HG02763 (cell line): ENCODE measurements around the gene PFDN4.
"Not testable (repeated sequence)": the region's sequence is repeated elsewhere in the genome, so short reads cannot be mapped to it uniquely, and the experiment has no call there.

Experiments
- ATAC-seq: cut with Tn5 transposase; IDR thresholded peaks from one replicate; pipeline ENCODE4 v1.9.1; 2021; ENCODE audit warnings: mild to moderate bottlenecking, moderate library complexity; ENCODE audit not compliant: unreplicated experiment

PFDN4 gene

GRCh38 chr20:54223285-54223684 lies 15.4 kb downstream of the PFDN4 start:
- ATAC-seq: no peak

DNA sequence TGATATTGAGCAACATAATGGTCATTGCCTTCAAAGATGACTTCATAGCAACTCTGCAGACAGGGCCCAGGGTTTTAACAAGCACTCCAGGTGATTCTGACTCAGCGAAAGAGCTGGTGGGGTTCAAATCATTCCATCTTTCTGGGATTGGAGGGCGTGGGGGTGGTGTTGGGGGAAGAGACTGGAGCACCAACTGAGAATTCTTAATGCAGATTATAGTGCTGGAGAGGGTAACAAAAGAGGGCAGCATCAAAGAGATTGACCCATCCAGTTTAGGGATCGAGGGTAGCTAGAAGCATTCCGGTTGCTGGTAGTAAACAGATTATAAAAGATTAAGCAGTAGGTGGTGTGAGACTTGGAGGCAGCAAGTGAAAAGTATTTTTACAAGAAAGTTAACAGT lies 15.9 kb downstream of the PFDN4 start:
- ATAC-seq: no peak

DNA sequence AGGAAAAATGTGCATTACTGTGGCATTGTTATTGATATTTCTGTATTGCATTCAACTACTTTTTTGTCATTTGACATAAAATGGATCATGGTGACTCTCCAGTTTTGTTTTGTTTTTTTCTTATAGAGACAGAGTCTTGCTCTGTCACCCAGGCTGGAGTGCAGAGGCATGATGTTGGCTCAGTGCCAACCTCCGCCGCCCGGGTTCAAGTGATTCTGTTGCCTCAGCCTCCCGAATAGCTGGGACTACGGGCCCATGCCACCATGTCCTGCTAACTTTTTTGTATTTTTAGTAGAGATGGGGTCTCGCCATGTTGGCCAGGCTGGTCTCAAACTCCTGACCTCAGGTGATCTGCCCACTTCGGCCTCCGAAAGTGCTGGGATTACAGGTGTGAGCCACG lies 16.8 kb downstream of the PFDN4 start:
- not testable (repeated sequence) for ATAC-seq

GRCh38 chr20:54227241-54227640 lies 19.4 kb downstream of the PFDN4 start:
- ATAC-seq: peak; percentile 84

GRCh38 chr20:54227751-54228150 lies 19.9 kb downstream of the PFDN4 start:
- ATAC-seq: no peak

- no peak for ATAC-seq
Measured at GRCh38 chr20:54228841-54229240, 21.0 kb downstream of the PFDN4 start.

DNA sequence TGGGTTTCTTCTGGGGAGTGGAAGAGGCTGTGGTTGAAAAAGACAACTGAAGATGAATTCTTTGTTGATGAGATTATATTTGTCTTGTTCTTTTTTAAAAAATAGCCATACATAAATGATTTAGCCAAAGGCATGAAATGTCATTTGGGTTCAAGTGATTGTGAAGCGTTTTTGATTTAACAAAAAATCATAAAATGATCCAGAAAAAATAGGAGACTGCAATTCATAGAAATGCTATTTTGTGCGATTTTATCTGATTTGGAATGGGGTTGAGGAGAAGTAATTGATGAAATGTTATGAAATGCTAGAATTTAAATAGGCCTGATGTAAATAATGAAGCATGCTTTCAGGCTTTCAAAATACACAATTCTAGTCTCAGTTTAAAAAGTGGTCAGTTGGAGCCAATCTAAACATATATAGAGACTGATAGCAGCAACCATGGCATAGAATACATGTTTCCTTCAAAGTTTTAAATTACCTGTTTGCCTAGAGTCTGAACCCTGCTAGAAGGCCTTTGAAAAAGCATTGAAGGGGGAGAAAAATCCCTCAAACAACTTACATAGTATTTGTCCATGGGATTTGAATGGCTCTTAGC lies 21.8 kb downstream of the PFDN4 start:
- ATAC-seq: no peak

DNA sequence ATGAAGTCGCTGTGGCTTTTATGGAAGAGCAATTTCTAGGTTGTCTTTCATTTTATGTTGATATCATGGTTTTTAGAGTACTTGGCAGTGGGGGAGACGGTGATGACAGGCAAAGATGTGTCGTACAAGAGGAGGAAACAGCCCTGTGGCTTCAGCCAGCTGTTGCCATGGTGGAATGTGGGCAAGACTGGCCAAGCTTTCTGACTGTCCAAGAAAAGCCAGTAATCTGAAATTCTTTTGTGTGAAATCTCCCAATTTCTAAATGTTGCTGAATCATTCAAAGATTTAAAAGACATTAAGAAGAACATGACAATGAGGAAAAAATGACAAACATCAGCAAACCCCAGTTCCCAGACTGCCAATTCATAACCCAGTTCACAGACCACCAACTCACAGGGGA lies 23.1 kb downstream of the PFDN4 start:
- no peak for ATAC-seq

DNA sequence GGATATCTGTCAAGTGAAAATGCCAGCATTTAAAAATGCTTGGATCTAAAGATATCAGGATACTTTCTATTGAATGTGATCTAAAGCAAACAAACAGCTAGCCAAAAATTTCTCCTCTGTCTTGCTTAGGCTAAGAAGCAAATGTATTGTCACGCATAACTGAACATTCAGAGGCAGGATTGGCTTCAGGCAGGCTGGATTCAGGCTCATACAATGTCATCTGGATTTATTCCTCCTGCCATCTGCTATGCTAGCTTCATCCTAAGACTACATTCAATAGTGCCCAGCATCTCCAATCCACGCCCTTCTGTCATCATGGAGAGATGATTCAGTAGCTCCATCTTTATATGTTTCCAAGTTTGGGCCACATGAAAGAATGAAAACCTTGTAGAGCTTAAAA lies 27.1 kb downstream of the PFDN4 start:
- ATAC-seq: no peak

DNA sequence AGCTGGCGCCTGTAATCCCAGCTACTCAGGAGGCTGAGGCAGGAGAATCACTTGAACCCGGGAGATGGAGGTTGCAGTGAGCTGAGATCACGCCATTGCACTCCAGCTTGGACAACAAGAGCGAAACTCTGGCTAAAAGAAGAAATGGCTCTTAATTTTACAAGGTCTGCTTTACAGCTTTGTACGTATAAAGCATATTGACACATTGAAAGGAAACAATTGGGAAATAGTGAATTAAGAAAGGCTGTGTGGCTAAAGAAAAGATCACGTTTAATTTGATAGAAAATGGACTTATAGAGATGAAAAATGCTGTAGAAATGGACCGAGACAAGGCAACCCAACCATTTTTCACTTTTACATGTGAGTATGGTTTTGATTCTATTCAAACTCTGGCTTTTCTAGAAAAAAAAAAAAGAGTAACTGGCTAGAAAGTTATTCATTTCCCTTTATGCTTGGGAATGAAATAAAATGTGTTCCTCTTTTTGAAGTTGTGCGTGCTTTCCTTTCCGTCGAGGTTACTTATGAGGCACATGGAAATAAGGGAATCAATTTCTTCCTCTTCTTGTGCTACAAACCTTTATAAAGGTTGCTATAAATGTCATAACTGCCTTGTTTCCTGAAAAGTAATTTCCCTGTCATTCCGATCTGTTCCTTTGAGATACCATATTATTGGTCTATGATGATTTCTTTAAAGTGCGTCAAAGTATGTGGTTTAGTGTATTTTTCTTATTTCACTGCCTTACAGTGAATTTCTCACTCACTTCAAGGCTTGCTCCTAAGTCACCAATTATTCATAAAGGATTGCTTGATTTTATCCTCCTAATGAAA lies 29.4 kb downstream of the PFDN4 start:
- no peak for ATAC-seq

GRCh38 chr20:54244113-54244512 lies 36.2 kb downstream of the PFDN4 start:
- ATAC-seq: no peak

DNA sequence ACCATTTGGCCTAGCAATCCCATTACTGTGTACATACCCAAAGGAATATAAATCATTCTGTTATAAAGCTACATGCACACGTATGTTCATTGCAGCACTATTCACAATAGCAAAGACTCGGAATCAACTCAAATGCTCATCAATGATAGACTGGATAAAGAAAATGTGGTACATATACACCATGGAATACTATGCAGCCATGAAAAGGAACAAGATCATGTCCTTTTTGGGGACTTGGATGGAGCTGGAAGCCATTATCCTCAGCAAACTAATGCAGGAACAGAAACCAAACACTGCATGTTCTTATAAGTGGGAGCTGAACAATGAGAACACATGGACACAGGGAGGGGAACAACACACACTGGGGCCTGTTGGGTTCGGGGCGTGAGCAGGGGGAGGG lies 40.8 kb downstream of the PFDN4 start:
- ATAC-seq: not testable (repeated sequence)

GRCh38 chr20:54250691-54251090 lies 42.8 kb downstream of the PFDN4 start:
- no peak for ATAC-seq

DNA sequence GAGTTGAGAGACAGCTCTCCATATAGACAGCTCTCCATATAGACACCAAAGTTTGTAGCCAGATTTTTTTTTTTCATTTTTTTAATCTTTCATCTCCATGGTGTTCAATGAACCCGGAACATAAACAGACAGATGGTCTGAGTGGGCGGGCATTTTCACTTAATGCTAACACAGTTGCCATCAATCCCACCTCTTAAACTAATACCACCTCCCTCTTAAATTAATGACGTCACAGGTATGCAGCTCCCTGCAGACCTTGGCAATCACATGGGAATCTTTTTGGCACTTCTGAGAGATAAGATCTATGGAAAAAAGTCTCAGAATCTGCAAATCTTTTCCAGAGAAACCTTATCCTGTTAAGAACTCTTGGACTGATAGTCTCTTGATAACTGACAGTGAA lies 43.2 kb downstream of the PFDN4 start:
- ATAC-seq: no peak

DNA sequence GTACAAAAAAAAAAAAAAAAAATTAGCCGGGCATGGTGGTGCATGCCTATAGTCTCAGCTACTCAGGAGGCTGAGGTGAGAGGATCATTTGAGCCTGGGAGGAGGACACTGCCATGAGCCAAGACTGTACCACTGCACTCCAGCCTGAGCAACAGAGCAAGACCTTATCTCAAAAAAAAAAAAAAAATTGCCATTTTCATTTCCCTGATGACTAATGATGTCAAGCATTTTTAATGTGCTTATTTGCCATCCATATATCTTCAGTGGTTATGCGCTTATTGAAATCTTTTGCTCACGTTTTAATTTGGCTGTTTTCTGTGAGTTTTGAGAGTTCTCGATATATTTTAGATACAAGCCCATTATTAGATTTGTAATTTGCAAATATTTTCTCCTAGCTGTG lies 46.7 kb downstream of the PFDN4 start:
- no peak for ATAC-seq

DNA sequence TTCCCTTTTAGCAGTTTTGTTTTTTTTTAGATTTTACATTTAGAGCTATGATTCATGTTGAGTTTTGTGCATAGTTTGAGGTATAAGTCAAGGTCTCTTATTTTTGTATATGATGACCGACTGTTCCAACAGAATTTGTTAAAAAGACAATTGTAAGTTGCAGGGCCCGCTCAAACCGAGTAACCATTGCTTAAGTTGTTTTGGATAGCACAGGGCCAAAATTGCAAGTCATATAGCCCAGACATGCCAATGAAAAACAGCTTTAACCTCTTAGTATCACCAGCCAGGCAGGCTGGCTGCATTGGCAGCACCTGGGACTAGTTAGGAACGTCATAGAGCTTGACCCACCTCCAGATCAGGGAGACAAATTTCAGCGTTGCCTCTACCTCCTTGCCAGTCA lies 47.3 kb downstream of the PFDN4 start:
- ATAC-seq: no peak

GRCh38 chr20:54256202-54256601 lies 48.3 kb downstream of the PFDN4 start:
- no peak for ATAC-seq

GRCh38 chr20:54257071-54257816 lies 49.4 kb downstream of the PFDN4 start:
- no peak for ATAC-seq

- ATAC-seq: no peak
Measured at GRCh38 chr20:54260116-54260515, 52.2 kb downstream of the PFDN4 start.

DNA sequence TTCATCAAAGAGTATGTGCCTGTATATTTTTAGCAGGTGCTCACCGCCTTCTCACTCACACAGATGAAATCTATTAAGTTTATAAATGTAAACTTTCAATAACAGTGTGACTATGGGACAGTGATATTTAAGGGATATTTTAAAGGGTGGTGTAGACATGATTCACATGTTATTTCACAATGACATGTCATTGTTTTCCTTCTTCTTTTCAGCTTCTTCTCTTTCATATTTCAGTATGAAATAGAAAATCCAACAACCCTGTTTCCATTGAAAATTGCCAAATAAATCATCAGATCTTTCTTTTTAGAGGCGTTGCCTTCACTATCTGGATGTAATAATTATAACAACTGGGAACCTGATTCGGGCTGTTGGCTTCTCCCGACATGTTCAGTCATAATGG lies 54.8 kb downstream of the PFDN4 start:
- ATAC-seq: no peak

DNA sequence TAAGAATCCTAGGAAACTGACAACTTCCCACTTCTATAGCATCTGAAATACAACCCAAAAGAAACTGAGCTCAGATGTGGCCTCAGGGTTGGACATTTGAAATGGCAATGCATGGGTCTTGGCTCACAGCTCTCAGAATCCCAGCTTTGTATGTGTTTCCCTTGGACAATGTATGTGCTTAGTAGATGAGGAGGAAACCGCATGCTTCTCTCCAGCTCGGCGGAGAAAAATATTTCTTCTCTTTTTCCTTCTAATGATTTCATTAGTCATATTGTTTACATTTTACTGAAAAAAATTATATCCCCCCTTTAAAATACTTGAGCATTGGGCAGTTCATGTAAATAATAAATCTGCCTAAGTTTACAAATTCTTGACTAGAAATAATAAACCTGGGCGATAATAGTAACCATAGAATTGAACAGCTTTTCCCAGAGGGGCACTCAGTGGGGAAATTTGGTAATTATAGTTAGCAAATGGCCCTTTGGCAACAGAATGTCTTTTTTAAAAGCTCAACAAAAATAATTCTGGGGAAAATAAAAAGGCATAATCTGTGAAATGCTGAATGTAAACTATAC lies 55.3 kb downstream of the PFDN4 start:
- ATAC-seq: no peak

GRCh38 chr20:54265791-54266190 lies 57.9 kb downstream of the PFDN4 start:
- not testable (repeated sequence) for ATAC-seq
